SKM-1 treated with dmso at 0.1 percent for 144 hours (cell line): ENCODE measurements around the gene ADGRE3.
A peak's percentile ranks its signal among the peaks of the same experiment; 100 is the strongest.

Experiments
- DNase-seq: peaks from one replicate; lab custom pipeline; 2025; ENCODE audit not compliant: unreplicated experiment; lab: John Stamatoyannopoulos, UW

The ADGRE3 gene, protein sequence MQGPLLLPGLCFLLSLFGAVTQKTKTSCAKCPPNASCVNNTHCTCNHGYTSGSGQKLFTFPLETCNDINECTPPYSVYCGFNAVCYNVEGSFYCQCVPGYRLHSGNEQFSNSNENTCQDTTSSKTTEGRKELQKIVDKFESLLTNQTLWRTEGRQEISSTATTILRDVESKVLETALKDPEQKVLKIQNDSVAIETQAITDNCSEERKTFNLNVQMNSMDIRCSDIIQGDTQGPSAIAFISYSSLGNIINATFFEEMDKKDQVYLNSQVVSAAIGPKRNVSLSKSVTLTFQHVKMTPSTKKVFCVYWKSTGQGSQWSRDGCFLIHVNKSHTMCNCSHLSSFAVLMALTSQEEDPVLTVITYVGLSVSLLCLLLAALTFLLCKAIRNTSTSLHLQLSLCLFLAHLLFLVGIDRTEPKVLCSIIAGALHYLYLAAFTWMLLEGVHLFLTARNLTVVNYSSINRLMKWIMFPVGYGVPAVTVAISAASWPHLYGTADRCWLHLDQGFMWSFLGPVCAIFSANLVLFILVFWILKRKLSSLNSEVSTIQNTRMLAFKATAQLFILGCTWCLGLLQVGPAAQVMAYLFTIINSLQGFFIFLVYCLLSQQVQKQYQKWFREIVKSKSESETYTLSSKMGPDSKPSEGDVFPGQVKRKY

GRCh38 chr19:14674764-14675163 is at the start of gene ADGRE3:
Gene ADGRE3, minus strand, starts transcription at chr19:14674844. Its CDS starts 74 bp downstream, at chr19:14674770.
- peak; percentile 88 for DNase-seq

- no peak for DNase-seq
These were observed 47.5 kb upstream of the ADGRE3 start for GRCh38 chr19:14722127-14722526.

GRCh38 chr19:14719162-14719561 is 44.5 kb upstream of the ADGRE3 start:
- no peak for DNase-seq

GRCh38 chr19:14718522-14719116 is 44.0 kb upstream of the ADGRE3 start:
- DNase-seq = no peak

DNA sequence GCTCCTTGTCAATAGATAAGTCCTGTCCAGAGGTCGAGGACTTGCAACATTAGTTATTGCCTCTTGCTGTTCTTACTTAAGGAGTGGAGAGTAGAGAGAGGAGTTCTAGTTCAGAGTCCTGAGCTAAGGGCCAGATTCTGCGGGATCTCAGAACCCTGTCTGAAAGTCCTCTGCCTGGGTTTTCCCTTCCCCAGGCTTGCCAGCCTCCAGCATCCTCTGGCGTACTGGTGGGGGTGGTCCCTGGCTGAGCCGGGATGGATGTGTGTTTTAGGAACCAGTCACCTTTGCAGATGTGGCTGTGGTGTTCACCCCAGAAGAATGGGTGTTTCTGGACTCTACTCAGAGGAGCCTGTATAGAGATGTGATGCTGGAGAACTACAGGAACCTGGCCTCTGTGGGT is 41.2 kb upstream of the ADGRE3 start:
- no peak for DNase-seq

DNA sequence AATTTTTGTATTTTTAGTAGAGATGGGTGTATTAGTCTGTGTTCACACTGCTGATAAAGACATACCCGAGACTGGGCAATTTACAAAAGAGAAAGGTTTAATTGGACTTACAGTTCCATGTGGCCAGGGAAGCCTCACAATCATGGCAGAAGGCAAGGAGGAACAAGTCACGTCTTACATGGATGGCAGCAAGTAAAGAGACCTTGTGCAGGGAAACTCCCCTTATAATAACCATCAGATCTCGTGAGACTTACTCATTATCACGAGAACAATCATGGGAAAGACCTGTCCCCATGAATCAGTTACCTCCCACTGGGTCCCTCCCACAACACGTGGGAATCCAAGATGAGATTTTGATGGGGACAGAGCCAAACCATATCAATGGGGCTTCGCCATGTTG is 29.8 kb upstream of the ADGRE3 start:
- no peak for DNase-seq

GRCh38 chr19:14703833-14704232 is 29.2 kb upstream of the ADGRE3 start:
- no peak for DNase-seq

- no peak for DNase-seq
These were observed 26.2 kb upstream of the ADGRE3 start for GRCh38 chr19:14700711-14701375.

GRCh38 chr19:14699641-14700040 is 25.0 kb upstream of the ADGRE3 start:
- no peak for DNase-seq

- DNase-seq = no peak
These were observed 20.8 kb upstream of the ADGRE3 start for GRCh38 chr19:14695471-14695870.

- DNase-seq = no peak
These were observed 20.1 kb upstream of the ADGRE3 start for GRCh38 chr19:14694641-14695266.

DNA sequence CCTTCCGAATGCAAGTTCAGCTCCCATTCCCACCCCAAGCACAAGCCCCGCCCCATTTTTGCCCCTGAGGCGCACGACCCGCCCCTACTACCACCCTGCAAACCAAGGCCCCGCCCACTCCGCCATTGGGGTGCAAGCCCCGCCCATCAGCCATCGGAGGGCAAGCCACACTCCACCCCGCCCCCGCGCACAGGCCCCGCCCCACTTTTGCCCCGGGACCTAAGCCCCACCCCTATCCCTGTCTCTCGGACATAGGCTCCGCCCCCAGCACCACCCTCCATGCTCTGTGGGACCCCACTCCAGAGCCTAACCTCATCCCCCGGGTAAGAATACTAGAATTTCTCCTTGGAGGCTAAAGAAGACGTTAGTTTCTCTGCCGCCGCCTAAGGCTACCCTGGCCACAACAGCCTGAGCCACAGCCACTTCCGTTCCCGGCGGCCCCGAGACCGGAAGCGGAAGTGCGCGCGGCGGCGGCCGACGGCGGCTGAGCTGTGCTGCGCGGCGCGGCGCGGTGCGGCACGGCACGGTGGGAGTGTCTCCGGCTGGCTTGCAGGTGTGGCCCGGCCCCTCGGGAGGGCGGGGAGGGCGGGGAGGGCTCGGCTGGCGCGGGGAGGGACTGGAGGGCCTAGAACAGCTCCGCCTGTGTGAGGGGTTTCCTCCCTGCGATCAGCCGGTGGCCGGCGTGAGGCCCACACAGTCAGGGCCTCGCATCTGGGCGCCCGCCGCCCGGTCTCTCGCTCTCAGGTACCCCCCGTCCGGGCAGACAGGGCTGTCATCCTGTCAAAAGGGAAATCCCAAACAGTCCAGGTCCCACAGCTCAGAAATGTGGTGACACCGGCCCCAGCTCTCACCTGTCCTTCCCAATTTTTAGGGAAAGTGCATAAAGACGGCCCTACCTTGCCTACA is 15.2 kb upstream of the ADGRE3 start, which contains the start of gene ZNF333:
Gene ZNF333, plus strand, starts transcription at position 451 of the 906 bp plus-strand sequence. CDS start 3,444 bp downstream, outside the sequence.
- peak; percentile 85 for DNase-seq

DNA sequence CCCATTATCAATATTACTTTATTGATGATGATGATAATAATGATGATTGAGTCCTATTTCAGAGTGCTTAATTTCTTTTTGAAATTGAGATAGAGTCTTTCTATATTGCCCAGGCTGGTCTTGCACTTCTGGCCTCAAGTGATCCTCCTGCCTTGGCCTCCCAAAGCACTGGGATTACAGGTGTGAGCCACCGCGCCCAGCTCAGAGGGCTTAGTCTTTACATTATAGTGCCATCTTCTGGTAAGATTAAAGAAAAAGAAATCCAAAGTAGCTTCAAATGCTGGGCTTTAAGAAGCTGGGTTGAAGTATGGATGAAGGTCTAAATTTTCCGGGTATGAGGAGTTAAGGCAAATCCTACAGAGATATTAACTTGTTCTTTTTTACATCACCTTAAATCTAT is 11.8 kb upstream of the ADGRE3 start:
- peak; percentile 31 for DNase-seq

DNA sequence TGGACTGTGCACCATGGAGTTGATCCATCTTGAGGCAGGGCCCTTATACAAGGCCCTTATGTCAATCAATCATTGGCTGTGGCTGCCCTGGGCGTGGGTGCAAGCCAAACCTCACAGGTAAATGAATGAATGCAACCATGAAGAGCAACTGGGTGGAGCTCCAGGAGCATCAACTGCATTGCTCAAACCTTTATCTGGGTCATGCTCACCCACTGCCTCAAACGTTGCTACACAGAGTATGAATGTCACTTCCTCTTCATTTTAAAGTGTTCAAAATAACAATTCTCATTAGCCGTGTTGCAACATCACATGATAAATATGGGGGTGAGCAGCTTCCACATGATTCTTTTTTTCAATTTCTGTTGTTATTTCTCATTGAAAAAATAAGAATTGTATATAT is 8.8 kb upstream of the ADGRE3 start:
- peak; percentile 86 for DNase-seq

GRCh38 chr19:14682084-14682483 is 7.4 kb upstream of the ADGRE3 start:
- DNase-seq = no peak

GRCh38 chr19:14678199-14678598 is 3.6 kb upstream of the ADGRE3 start:
- DNase-seq = no peak

- DNase-seq = no peak
These were observed 2.8 kb upstream of the ADGRE3 start for GRCh38 chr19:14677464-14677863.

DNA sequence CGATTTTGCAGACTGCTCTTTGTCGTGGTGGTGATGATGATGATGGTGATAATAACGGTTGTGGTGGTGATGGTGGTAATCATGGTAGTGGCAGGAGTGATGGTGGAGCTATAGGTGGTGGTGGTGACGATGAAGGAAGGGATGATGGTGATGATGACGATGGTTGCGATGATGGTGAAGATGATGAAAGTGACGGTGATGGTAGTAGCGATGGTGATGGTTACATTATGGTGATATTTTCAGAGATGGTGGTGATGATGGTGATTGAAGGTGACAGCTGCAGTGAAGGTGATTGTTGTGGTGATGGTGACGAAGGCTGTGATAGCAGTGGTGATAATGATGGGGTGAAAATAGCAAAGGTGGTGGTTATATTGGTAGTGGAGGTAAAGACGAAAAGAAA is 2.1 kb upstream of the ADGRE3 start:
- no peak for DNase-seq

- no peak for DNase-seq
These were observed 1.6 kb downstream of the ADGRE3 start for GRCh38 chr19:14673088-14673487.
